Smooth muscle cell (in vitro differentiated cells): ENCODE results near the gene PSME3IP1. TPM values are rescaled to one million over a fixed set of nuclear protein-coding genes. Genes with fewer than 3 reads are reported as not detected.

ENCODE experiments used
- DNase-seq: peaks from one replicate; lab custom pipeline; 2025; ENCODE audit not compliant: unreplicated experiment; lab: John Stamatoyannopoulos, UW
- H2AFZ ChIP-seq: fragments of 200-600 bp; sonication (generic); 2 replicates; pipeline ENCODE4 v1.6.0; 2016; ENCODE audit warnings: antibody characterized with exemption, low read depth, mild to moderate bottlenecking
- H3F3A ChIP-seq: fragments of 200-600 bp; sonication (generic); 2 replicates; pipeline ENCODE4 v1.6.0; 2017; ENCODE audit warnings: antibody characterized with exemption, low read depth
- H3K27ac ChIP-seq: fragments of 200-600 bp; sonication (generic); 2 replicates; pipeline ENCODE4 v1.5.1; 2016; ENCODE audit warnings: low read depth, mild to moderate bottlenecking
- H3K27me3 ChIP-seq: fragments of 200-600 bp; sonication (generic); 2 replicates; pipeline ENCODE4 v1.6.1; 2016; ENCODE audit warnings: low read depth, mild to moderate bottlenecking
- H3K36me3 ChIP-seq: fragments of 200-600 bp; sonication (generic); 2 replicates; pipeline ENCODE4 v1.5.1; 2016; ENCODE audit warnings: low read depth
- H3K4me1 ChIP-seq: fragments of 200-600 bp; sonication (generic); 2 replicates; pipeline ENCODE4 v1.5.1; 2016; ENCODE audit warnings: low read depth
- H3K4me2 ChIP-seq: fragments of 200-600 bp; sonication (generic); 2 replicates; pipeline ENCODE4 v1.6.0; 2016; ENCODE audit warnings: mild to moderate bottlenecking
- H3K4me3 ChIP-seq: fragments of 200-600 bp; sonication (generic); 2 replicates; pipeline ENCODE4 v1.5.1; 2016; ENCODE audit warnings: mild to moderate bottlenecking
- H3K79me2 ChIP-seq: fragments of 200-600 bp; sonication (generic); 2 replicates; pipeline ENCODE4 v1.6.0; 2016; ENCODE audit warnings: low read depth, mild to moderate bottlenecking
- H3K9ac ChIP-seq: fragments of 200-600 bp; sonication (generic); 2 replicates; pipeline ENCODE4 v1.6.0; 2016; ENCODE audit warnings: low read depth
- H3K9me3 ChIP-seq: fragments of 200-600 bp; sonication (generic); replicated peaks from 2 replicates; pipeline ENCODE4 v1.5.1; 2016; ENCODE audit warnings: low read depth
- H4K20me1 ChIP-seq: fragments of 200-600 bp; sonication (generic); 2 replicates; pipeline ENCODE4 v1.6.0; 2016; ENCODE audit warnings: low read depth
- WGBS: methylation state at CpG from one replicate; pipeline ENCODE4 v1.1.7; 2016; ENCODE audit warnings: low lambda C conversion rate; 5-methylcytosine and 5-hydroxymethylcytosine counted together
- polyA plus RNA-seq: library from polyadenylated mRNA; unstranded; fragments of >200 nt; fragmentation: Nextera tagmentation; extraction: Ambion mirVana; gene quantifications from 2 replicates; pipeline ENCODE4 v1.2.1, GENCODE V29; 2016
- total RNA-seq: library from RNA; depleted of rRNA; stranded (reverse); fragments of >200 nt; gene quantifications from 2 replicates; pipeline ENCODE4 v1.2.3, GENCODE V29; 2014
- TF ChIP-seq, protein P1 (sequence below): fragments of 200-600 bp; sonication (generic); IDR thresholded peaks from 2 replicates; pipeline ENCODE4 v1.5.1; 2017; ENCODE audit warnings: borderline replicate concordance, mild to moderate bottlenecking, antibody characterized with exemption; ENCODE audit not compliant: insufficient read depth, poor library complexity, severe bottlenecking

Gene PSME3IP1
- total and polyA plus RNA-seq, 2 experiments from 2014 or later = 58.1 to 104 TPM

DNA sequence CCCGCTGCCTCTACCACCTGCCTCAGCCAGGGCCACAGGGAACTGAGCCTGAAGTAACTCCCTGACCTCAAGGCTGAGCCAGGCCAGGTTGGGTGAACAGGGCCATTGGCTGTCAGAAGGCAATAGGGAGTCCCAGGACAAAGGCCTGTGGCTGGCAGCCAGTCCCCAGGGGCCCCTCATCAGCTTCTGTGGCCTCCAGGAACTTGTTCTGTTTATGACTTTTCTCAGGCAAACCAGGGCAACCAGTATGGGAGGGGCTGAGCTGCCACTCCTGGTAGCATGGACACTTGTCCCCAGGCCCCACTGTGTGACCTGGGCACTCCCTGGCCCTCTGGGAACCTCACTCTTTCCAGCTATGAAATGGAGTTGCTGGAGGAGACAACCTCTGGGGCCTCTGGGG lies 53.4 kb downstream of the PSME3IP1 start:
- H3F3A ChIP-seq = no peaks in the 10 kb centered on the region
- no peak overlapping the region for H3K4me2 ChIP-seq
- DNase-seq = no peak
- no peaks in the 10 kb centered on the region for H3K27me3 ChIP-seq
- TF ChIP-seq, protein P1, sequence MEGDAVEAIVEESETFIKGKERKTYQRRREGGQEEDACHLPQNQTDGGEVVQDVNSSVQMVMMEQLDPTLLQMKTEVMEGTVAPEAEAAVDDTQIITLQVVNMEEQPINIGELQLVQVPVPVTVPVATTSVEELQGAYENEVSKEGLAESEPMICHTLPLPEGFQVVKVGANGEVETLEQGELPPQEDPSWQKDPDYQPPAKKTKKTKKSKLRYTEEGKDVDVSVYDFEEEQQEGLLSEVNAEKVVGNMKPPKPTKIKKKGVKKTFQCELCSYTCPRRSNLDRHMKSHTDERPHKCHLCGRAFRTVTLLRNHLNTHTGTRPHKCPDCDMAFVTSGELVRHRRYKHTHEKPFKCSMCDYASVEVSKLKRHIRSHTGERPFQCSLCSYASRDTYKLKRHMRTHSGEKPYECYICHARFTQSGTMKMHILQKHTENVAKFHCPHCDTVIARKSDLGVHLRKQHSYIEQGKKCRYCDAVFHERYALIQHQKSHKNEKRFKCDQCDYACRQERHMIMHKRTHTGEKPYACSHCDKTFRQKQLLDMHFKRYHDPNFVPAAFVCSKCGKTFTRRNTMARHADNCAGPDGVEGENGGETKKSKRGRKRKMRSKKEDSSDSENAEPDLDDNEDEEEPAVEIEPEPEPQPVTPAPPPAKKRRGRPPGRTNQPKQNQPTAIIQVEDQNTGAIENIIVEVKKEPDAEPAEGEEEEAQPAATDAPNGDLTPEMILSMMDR = no peak
- H4K20me1 ChIP-seq = no peaks in the 10 kb centered on the region
- no peaks in the 10 kb centered on the region for H3K79me2 ChIP-seq
- H3K4me3 ChIP-seq = no peak overlapping the region
- no peaks in the 10 kb centered on the region for H3K4me1 ChIP-seq
- no peak overlapping the region for H3K9ac ChIP-seq
- H3K27ac ChIP-seq = no peak overlapping the region
- no peaks in the 10 kb centered on the region for H3K36me3 ChIP-seq
- no peaks in the 10 kb centered on the region for H3K9me3 ChIP-seq
- 100% methylated on average over 1 of the region's 1 CpG for WGBS
- no peak overlapping the region for H2AFZ ChIP-seq

DNA sequence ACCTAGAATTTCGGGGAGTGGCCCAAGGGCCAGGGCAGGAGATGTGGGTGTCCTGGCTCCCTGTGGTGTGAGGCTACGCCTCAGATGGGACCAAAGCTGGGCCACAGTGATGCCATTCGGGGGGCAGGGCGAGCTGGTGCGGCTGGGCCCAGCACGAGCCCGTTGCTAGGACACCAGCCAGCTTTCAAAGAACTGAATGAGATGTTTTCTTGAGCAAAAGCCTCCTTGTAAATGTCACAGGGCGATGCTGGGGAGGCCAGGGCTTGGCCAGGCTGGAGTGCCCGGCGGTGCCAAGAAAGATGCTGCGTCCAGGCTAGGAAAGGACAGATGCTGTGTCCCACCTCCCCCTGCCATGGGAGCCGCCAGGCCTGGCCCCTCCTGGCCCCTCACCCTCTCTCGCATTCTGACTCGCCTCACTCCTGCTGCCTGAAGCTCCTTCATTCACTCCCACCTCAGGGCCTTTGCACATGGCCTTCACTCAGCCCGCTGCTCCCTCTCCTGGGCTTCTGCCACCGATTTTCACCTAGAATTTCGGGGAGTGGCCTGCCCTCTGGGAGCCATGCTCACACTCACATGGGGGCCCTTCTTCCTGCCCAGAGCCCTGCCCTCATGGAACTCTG lies 54.4 kb downstream of the PSME3IP1 start:
- Histone ChIP-seq H3K4me3 (no peak overlapping the region), H3K9me3 (no peaks in the 10 kb centered on the region), H3K4me1 (no peaks in the 10 kb centered on the region), H3K79me2 (no peaks in the 10 kb centered on the region), H3K36me3 (no peaks in the 10 kb centered on the region), H3K27me3 (no peaks in the 10 kb centered on the region), H3K9ac (no peak overlapping the region), H3F3A (no peaks in the 10 kb centered on the region), H4K20me1 (no peaks in the 10 kb centered on the region), H3K27ac (no peak overlapping the region), H2AFZ (no peak overlapping the region), H3K4me2 (no peak overlapping the region)
- no peak for DNase-seq
- TF ChIP-seq, protein P1 = no peak
- 97% methylated on average over 17 of the region's 17 CpGs for WGBS

DNA sequence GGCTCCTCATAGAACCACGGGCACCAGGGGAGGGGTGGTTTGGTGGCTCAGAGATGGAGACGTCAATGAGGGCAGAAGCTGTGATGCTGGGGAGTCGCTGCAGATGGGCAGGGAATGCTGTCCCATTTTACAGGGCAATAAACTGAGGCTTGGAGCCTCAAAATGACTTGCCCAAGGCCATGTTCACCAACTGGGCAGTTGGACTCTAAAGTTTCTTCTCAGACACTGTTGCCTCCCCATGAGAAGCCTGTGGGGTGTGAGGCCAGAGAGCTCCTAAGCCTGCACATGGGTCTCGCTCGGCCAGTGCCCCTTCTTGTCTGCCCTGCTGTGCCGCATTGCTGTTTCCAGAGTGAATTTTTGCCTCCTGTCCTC lies 54.9 kb downstream of the PSME3IP1 start:
- no peaks in the 10 kb centered on the region for H3K79me2 ChIP-seq
- no peaks in the 10 kb centered on the region for H3K36me3 ChIP-seq
- H3K4me3 ChIP-seq = no peak overlapping the region
- no peak overlapping the region for H3K4me2 ChIP-seq
- TF ChIP-seq, protein P1 = no peak
- no peaks in the 10 kb centered on the region for H3K27me3 ChIP-seq
- H3F3A ChIP-seq = no peaks in the 10 kb centered on the region
- H3K9ac ChIP-seq = no peak overlapping the region
- no peak overlapping the region for H3K27ac ChIP-seq
- H4K20me1 ChIP-seq = no peaks in the 10 kb centered on the region
- no peaks in the 10 kb centered on the region for H3K9me3 ChIP-seq
- H3K4me1 ChIP-seq = no peaks in the 10 kb centered on the region
- 97% methylated on average over 3 of the region's 6 CpGs for WGBS
- no peak overlapping the region for H2AFZ ChIP-seq
- DNase-seq = no peak

DNA sequence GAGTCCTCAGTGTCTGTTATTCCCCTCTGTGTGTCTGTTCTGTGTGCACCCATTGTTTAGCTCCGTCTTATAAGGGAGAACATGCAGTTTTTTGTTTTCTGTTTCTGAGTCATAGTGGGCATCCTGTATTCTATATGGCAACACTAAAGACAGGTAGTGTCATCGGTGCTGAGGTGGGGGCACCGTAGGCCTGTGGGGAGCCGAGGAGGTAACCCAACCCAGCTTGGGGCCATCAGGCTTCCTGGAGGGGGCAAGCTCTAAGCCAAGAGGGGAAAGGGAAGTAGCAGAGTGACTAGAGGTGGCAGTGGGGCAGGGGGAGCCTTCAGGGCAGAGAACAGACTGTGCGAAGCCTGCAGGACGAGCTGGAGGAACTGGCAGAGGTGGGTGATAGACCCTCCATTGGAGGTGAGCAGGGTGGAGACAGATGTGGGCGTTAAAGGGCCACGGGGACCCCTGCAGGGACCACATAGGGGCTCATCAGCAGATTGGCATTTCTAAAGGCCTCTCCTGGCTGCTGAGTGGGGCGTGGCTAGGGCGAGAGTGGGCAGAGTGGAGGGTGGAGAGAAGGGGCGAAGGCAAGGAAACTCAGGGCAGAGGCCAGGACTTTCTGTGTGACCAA lies 57.0 kb downstream of the PSME3IP1 start:
- H3F3A ChIP-seq = no peaks in the 10 kb centered on the region
- H3K27ac ChIP-seq = no peak overlapping the region
- no peaks in the 10 kb centered on the region for H3K4me1 ChIP-seq
- DNase-seq = no peak
- H3K79me2 ChIP-seq = no peaks in the 10 kb centered on the region
- H3K36me3 ChIP-seq = no peaks in the 10 kb centered on the region
- no peaks in the 10 kb centered on the region for H3K9me3 ChIP-seq
- 95% methylated on average over 11 of the region's 11 CpGs for WGBS
- H3K4me3 ChIP-seq = no peak overlapping the region
- TF ChIP-seq, protein P1 = no peak
- H2AFZ ChIP-seq = no peak overlapping the region
- H4K20me1 ChIP-seq = no peaks in the 10 kb centered on the region
- H3K27me3 ChIP-seq = no peaks in the 10 kb centered on the region
- H3K4me2 ChIP-seq = no peak overlapping the region
- no peak overlapping the region for H3K9ac ChIP-seq
